Neuronal stem cell (in vitro differentiated cells): ENCODE results near the gene ZNF202.

Source experiments
- DNase-seq: peaks from one replicate; pipeline ENCODE4 v3.0.0-alpha.2; 2013; ENCODE audit warnings: low spot score
- H2AFZ ChIP-seq: one replicate; pipeline ENCODE4 v1.6.1; 2013; ENCODE audit warnings: mild to moderate bottlenecking, low read length, inconsistent platforms
- H2AK5ac ChIP-seq: 2 replicates; pipeline ENCODE4 v1.6.1; 2013; ENCODE audit warnings: low read depth, mild to moderate bottlenecking, inconsistent platforms, low read length, moderate library complexity, mixed read lengths
- H2BK120ac ChIP-seq: 2 replicates; pipeline ENCODE4 v1.6.1; 2013; ENCODE audit warnings: low read depth, mild to moderate bottlenecking, inconsistent platforms, low read length, moderate library complexity, mixed read lengths
- H2BK12ac ChIP-seq: one replicate; pipeline ENCODE4 v1.6.1; 2013; ENCODE audit warnings: low read length, inconsistent platforms
- H2BK15ac ChIP-seq: 2 replicates; pipeline ENCODE4 v1.6.1; 2013; ENCODE audit warnings: mild to moderate bottlenecking, low read length, inconsistent platforms, mixed read lengths
- H2BK5ac ChIP-seq: one replicate; pipeline ENCODE4 v1.6.1; 2013; ENCODE audit warnings: inconsistent platforms, mild to moderate bottlenecking, low read length, moderate library complexity
- H3K14ac ChIP-seq: one replicate; pipeline ENCODE4 v1.6.1; 2013; ENCODE audit warnings: low read length, inconsistent platforms
- H3K18ac ChIP-seq: 2 replicates; pipeline ENCODE4 v1.6.1; 2013; ENCODE audit warnings: low read length, inconsistent platforms
- H3K23ac ChIP-seq: 2 replicates; pipeline ENCODE4 v1.6.1; 2013; ENCODE audit warnings: low read depth, mild to moderate bottlenecking, mixed read lengths, low read length, inconsistent platforms; ENCODE audit not compliant: poor library complexity
- H3K27ac ChIP-seq: replicated peaks from 3 replicates; pipeline ENCODE4 v1.5.1; 2013; ENCODE audit warnings: low read length, inconsistent platforms
- H3K27me3 ChIP-seq, 3 experiments: 2 replicates each; pipeline ENCODE4 v1.6.1; 2013; ENCODE audit warnings: low read length in 3 of 3, mild to moderate bottlenecking in 2 of 3, inconsistent platforms in 1 of 3, low read depth in 1 of 3, mixed read lengths in 1 of 3, moderate library complexity in 1 of 3; ENCODE audit not compliant: control insufficient read depth in 3 of 3, insufficient read depth in 3 of 3
- H3K36me3 ChIP-seq, 2 donors: replicated peaks in 1 of 2; 2 replicates each; pipeline ENCODE4 v1.6.1; 2013; ENCODE audit warnings: low read length in 2 of 2; ENCODE audit not compliant: control insufficient read depth in 2 of 2, insufficient read depth in 2 of 2
- H3K4ac ChIP-seq: 2 replicates; pipeline ENCODE4 v1.6.1; 2013; ENCODE audit warnings: inconsistent platforms, mild to moderate bottlenecking, low read length, moderate library complexity
- H3K4me1 ChIP-seq, 2 donors: 1 replicate in 1 of 2; 2 replicates in 1 of 2; pipeline ENCODE4 v1.6.1; 2013; ENCODE audit warnings: low read length in 2 of 2, low read depth in 1 of 2; ENCODE audit not compliant: control insufficient read depth in 2 of 2, insufficient read depth in 1 of 2
- H3K4me2 ChIP-seq: one replicate; pipeline ENCODE4 v1.6.1; 2013; ENCODE audit warnings: mild to moderate bottlenecking, low read length, inconsistent platforms; ENCODE audit not compliant: insufficient read depth, poor library complexity, severe bottlenecking
- H3K4me3 ChIP-seq, 2 donors: 2 replicates each; pipeline ENCODE4 v1.5.1; 2013; ENCODE audit warnings: low read length in 2 of 2, mild to moderate bottlenecking in 2 of 2, inconsistent platforms in 1 of 2, moderate library complexity in 1 of 2
- H3K79me1 ChIP-seq: one replicate; pipeline ENCODE4 v1.6.1; 2013; ENCODE audit warnings: low read depth, mild to moderate bottlenecking, inconsistent platforms, low read length, moderate library complexity
- H3K9ac ChIP-seq: one replicate; pipeline ENCODE4 v1.6.1; 2013; ENCODE audit warnings: mild to moderate bottlenecking, low read depth, low read length, inconsistent platforms; ENCODE audit not compliant: poor library complexity
- H3K9me3 ChIP-seq, 2 donors: replicated peaks in 1 of 2; 2 replicates each; pipeline versions ENCODE3 to v1.6.1; 2013; ENCODE audit warnings: low read length in 2 of 2, mild to moderate bottlenecking in 2 of 2, inconsistent platforms in 1 of 2, low read depth in 1 of 2, mixed read lengths in 1 of 2, moderate library complexity in 1 of 2; ENCODE audit not compliant: control insufficient read depth in 2 of 2, insufficient read depth in 1 of 2
- H4K8ac ChIP-seq: one replicate; pipeline ENCODE4 v1.6.1; 2013; ENCODE audit warnings: low read depth, mild to moderate bottlenecking, inconsistent platforms, low read length, moderate library complexity
- H4K91ac ChIP-seq: one replicate; pipeline ENCODE4 v1.6.1; 2013; ENCODE audit warnings: low read length, low read depth, mild to moderate bottlenecking, inconsistent platforms; ENCODE audit not compliant: poor library complexity
- WGBS, 2 donors: extraction: QIAGEN DNeasy Blood & Tissue Kit; methylation state at CpG; one replicate each; pipeline ENCODE4 v1.1.7; 2013; ENCODE audit warnings: missing lambda C conversion rate in 2 of 2, mixed read lengths in 1 of 2; ENCODE audit not compliant: insufficient read length in 2 of 2, insufficient replicate concordance in 1 of 2; ENCODE audit errors: extremely low coverage in 2 of 2; 5-methylcytosine and 5-hydroxymethylcytosine counted together

Gene ZNF202

GRCh38 chr11:123775289-123775688 is 33.8 kb upstream of the ZNF202 start:
- WGBS, 2 donors, result no CpG with 5 or more reads among the region's 1 CpG
- Histone ChIP-seq H4K91ac (no peak overlapping the region), H3K9me3 (no peaks in the 10 kb centered on the region), H3K9ac (no peak overlapping the region), H3K14ac (no peak overlapping the region), H3K4me1 (no peaks in the 10 kb centered on the region), H3K4me3 (no peak overlapping the region), H2AK5ac (no peak overlapping the region), H3K27me3 (no peaks in the 10 kb centered on the region), H3K4me2 (no peak overlapping the region), H3K23ac (no peak overlapping the region), H3K79me1 (no peaks in the 10 kb centered on the region), H2BK120ac (no peak overlapping the region), H3K18ac (no peak overlapping the region), H4K8ac (no peak overlapping the region), H2BK12ac (no peak overlapping the region), H2BK15ac (no peak overlapping the region), H3K27ac (no peak overlapping the region), H2AFZ (no peak overlapping the region), H3K36me3 (no peaks in the 10 kb centered on the region), H3K4ac (no peak overlapping the region), H2BK5ac (no peak overlapping the region)
- DNase-seq, result no peak

GRCh38 chr11:123773959-123774358 is 32.5 kb upstream of the ZNF202 start:
- Histone ChIP-seq H3K9me3 (no peaks in the 10 kb centered on the region), H2AFZ (no peak overlapping the region), H3K27ac (no peak overlapping the region), H2BK5ac (no peak overlapping the region), H3K4me3 (no peak overlapping the region), H2BK120ac (no peak overlapping the region), H3K79me1 (no peaks in the 10 kb centered on the region), H2AK5ac (no peak overlapping the region), H3K9ac (no peak overlapping the region), H3K23ac (no peak overlapping the region), H3K27me3 (no peaks in the 10 kb centered on the region), H3K4me1 (no peaks in the 10 kb centered on the region), H2BK15ac (no peak overlapping the region), H3K14ac (no peak overlapping the region), H4K91ac (no peak overlapping the region), H3K36me3 (no peaks in the 10 kb centered on the region), H3K18ac (no peak overlapping the region), H2BK12ac (no peak overlapping the region), H3K4me2 (no peak overlapping the region), H4K8ac (no peak overlapping the region), H3K4ac (no peak overlapping the region)
- no CpG with 5 or more reads among the region's 1 CpG for WGBS, 2 donors
- DNase-seq, result no peak

GRCh38 chr11:123773026-123773425 is 31.6 kb upstream of the ZNF202 start:
- Histone ChIP-seq H3K27me3 (no peaks in the 10 kb centered on the region), H3K9me3 (no peaks in the 10 kb centered on the region), H2BK120ac (no peak overlapping the region), H3K4me3 (no peak overlapping the region), H2AK5ac (no peak overlapping the region), H3K23ac (no peak overlapping the region), H2BK12ac (no peak overlapping the region), H2BK5ac (no peak overlapping the region), H2BK15ac (no peak overlapping the region), H3K79me1 (no peaks in the 10 kb centered on the region), H3K4ac (no peak overlapping the region), H3K4me1 (no peaks in the 10 kb centered on the region), H3K18ac (no peak overlapping the region), H3K14ac (no peak overlapping the region), H3K4me2 (no peak overlapping the region), H4K8ac (no peak overlapping the region), H4K91ac (no peak overlapping the region), H3K27ac (no peak overlapping the region), H2AFZ (no peak overlapping the region), H3K9ac (no peak overlapping the region), H3K36me3 (no peaks in the 10 kb centered on the region)
- no CpG with 5 or more reads among the region's 2 CpGs for WGBS, 2 donors
- DNase-seq, result no peak

GRCh38 chr11:123771664-123772063 is 30.2 kb upstream of the ZNF202 start:
- no peak overlapping the region for H3K23ac ChIP-seq
- no peaks in the 10 kb centered on the region for H3K79me1 ChIP-seq
- H2BK5ac ChIP-seq, result no peak overlapping the region
- H2AFZ ChIP-seq, result no peak overlapping the region
- H3K4me2 ChIP-seq, result no peak overlapping the region
- H3K36me3 ChIP-seq, result no peaks in the 10 kb centered on the region
- H3K9ac ChIP-seq, result no peak overlapping the region
- no CpG with 5 or more reads among the region's 3 CpGs for WGBS, 2 donors
- no peaks in the 10 kb centered on the region for H3K9me3 ChIP-seq
- no peak overlapping the region for H3K4ac ChIP-seq
- H3K14ac ChIP-seq, result no peak overlapping the region
- no peaks in the 10 kb centered on the region for H3K27me3 ChIP-seq
- no peak overlapping the region for H2BK12ac ChIP-seq
- no peak overlapping the region for H3K27ac ChIP-seq
- no peak overlapping the region for H2BK120ac ChIP-seq
- H3K4me1 ChIP-seq, result no peaks in the 10 kb centered on the region
- no peak overlapping the region for H3K4me3 ChIP-seq
- no peak overlapping the region for H4K91ac ChIP-seq
- no peak overlapping the region for H2AK5ac ChIP-seq
- DNase-seq, result no peak
- no peak overlapping the region for H4K8ac ChIP-seq
- no peak overlapping the region for H2BK15ac ChIP-seq
- no peak overlapping the region for H3K18ac ChIP-seq
